Lower lobe of right lung (tissue), 2 donors: ENCODE data around the gene RUVBL2. TPM values are rescaled to one million over a fixed set of nuclear protein-coding genes. Genes with fewer than 3 reads are reported as not detected.

Source experiments
- ATAC-seq, 2 donors: fragments of 200-7000 bp; cut with Tn5 transposase; one replicate each; pipeline ENCODE4 v1.9.1; 2020 to 2022; ENCODE audit warnings: mild to moderate bottlenecking in 2 of 2, moderate library complexity in 2 of 2
- DNase-seq: peaks from one replicate; pipeline ENCODE4 v3.0.0-alpha.2; 2020
- H3K27ac ChIP-seq: fragments of 200-600 bp; one replicate; pipeline ENCODE4 v1.8.0; 2022
- H3K27me3 ChIP-seq: fragments of 200-600 bp; one replicate; pipeline ENCODE4 v1.8.0; 2022; ENCODE audit warnings: low read depth
- H3K36me3 ChIP-seq: fragments of 200-600 bp; one replicate; pipeline ENCODE4 v1.8.0; 2022; ENCODE audit warnings: mild to moderate bottlenecking
- H3K4me1 ChIP-seq: fragments of 200-600 bp; one replicate; pipeline ENCODE4 v1.8.0; 2022
- H3K4me3 ChIP-seq: fragments of 200-600 bp; one replicate; pipeline ENCODE4 v1.8.0; 2022; ENCODE audit warnings: mild to moderate bottlenecking
- H3K9me3 ChIP-seq: fragments of 200-600 bp; one replicate; pipeline ENCODE4 v1.8.0; 2022
- intact Hi-C: fragments of 100-400 bp; cut with DNase I; formaldehyde crosslinking; loops from one replicate; pipeline ENCODE4 v1.11.0; 2022
- total RNA-seq: library from RNA; stranded (reverse); fragmentation: NEBNext Ultra II Directional; extraction: Animal tissue kit (Norgen Biotek cat#: 25700); gene quantifications from one replicate; pipeline ENCODE4 v1.2.1, GENCODE V29; 2021
- TF ChIP-seq, protein P1 (sequence below): fragments of 200-600 bp; IDR thresholded peaks from one replicate; pipeline ENCODE4 v1.8.0; 2022; ENCODE audit warnings: antibody characterized with exemption, mild to moderate bottlenecking
- donor health status: DM: no; HTN: yes; CAD: no; lungs with severe emphysema.

The RUVBL2 gene
- total RNA-seq, 1 donor from 2014 or later, result 45.3 TPM

GRCh38 chr19:49010453-49010852 is 16.8 kb downstream of the RUVBL2 start:
- no peaks in the 10 kb centered on the region for H3K4me1 ChIP-seq
- no peak overlapping the region for H3K4me3 ChIP-seq
- peaks cover 74% of the 10 kb centered on the region for H3K36me3 ChIP-seq
- intact Hi-C loops, result no loop called here
- TF ChIP-seq, protein P1, sequence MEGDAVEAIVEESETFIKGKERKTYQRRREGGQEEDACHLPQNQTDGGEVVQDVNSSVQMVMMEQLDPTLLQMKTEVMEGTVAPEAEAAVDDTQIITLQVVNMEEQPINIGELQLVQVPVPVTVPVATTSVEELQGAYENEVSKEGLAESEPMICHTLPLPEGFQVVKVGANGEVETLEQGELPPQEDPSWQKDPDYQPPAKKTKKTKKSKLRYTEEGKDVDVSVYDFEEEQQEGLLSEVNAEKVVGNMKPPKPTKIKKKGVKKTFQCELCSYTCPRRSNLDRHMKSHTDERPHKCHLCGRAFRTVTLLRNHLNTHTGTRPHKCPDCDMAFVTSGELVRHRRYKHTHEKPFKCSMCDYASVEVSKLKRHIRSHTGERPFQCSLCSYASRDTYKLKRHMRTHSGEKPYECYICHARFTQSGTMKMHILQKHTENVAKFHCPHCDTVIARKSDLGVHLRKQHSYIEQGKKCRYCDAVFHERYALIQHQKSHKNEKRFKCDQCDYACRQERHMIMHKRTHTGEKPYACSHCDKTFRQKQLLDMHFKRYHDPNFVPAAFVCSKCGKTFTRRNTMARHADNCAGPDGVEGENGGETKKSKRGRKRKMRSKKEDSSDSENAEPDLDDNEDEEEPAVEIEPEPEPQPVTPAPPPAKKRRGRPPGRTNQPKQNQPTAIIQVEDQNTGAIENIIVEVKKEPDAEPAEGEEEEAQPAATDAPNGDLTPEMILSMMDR, result no peak
- H3K27me3 ChIP-seq, result no peaks in the 10 kb centered on the region
- DNase-seq, result no peak
- ATAC-seq, result no peak
- H3K9me3 ChIP-seq, result no peaks in the 10 kb centered on the region
- no peak overlapping the region for H3K27ac ChIP-seq

- Histone ChIP-seq H3K9me3 (no peaks in the 10 kb centered on the region), H3K4me1 (no peaks in the 10 kb centered on the region), H3K27ac (no peak overlapping the region), H3K4me3 (no peak overlapping the region), H3K36me3 (peaks cover 68% of the 10 kb centered on the region), H3K27me3 (no peaks in the 10 kb centered on the region)
- intact Hi-C loops, result no loop called here
- TF ChIP-seq, protein P1, result no peak
- DNase-seq, result no peak
- ATAC-seq, result no peak
Measured at GRCh38 chr19:49011194-49011593, 17.5 kb downstream of the RUVBL2 start.

DNA sequence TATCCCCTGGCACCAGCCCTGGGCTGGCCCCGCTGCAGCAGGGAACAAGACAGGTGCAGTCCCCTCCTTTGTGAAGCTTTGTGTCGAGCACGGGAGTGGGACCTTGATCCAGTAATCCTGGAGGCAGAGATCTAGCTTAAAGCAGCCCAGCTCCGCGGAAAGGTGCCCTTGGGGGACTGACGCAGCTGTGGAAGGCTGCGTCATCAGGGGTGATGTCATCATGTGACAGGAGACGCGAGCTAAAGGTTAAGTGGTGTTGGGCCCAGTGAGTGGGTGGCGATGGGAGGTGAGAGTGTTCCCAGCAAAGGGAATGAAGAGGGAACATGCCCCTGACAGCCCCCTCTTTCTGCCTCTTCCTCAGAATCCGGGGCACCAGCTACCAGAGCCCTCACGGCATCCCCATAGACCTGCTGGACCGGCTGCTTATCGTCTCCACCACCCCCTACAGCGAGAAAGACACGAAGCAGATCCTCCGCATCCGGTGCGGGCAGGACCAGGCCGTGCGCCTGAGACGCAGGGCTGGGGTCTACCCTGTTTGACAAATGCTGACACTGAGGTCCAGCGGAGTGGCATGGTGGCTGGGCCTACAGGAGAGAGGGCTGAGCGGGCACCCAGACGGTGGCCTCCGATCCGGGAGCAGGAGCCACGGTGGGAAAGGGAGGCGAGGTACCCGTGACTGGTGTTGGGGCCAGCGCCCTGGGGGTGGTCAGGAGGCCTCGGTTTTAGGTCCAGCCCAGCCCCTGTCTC is 20.6 kb downstream of the RUVBL2 start:
- Histone ChIP-seq H3K27ac (no peak overlapping the region), H3K4me3 (no peak overlapping the region), H3K4me1 (peaks cover 20% of the 10 kb centered on the region), H3K27me3 (no peaks in the 10 kb centered on the region), H3K9me3 (no peaks in the 10 kb centered on the region), H3K36me3 (peaks cover 51% of the 10 kb centered on the region)
- TF ChIP-seq, protein P1, result no peak
- intact Hi-C loops, result no loop called here
- ATAC-seq, result no peak
- DNase-seq, result no peak

- no peak for ATAC-seq
- H3K27ac ChIP-seq, result no peak overlapping the region
- intact Hi-C loops, result no loop called here
- DNase-seq, result no peak
- peaks cover 21% of the 10 kb centered on the region for H3K4me1 ChIP-seq
- peaks cover 45% of the 10 kb centered on the region for H3K36me3 ChIP-seq
- H3K9me3 ChIP-seq, result no peaks in the 10 kb centered on the region
- TF ChIP-seq, protein P1, result no peak
- H3K4me3 ChIP-seq, result no peak overlapping the region
- H3K27me3 ChIP-seq, result no peaks in the 10 kb centered on the region
Measured at GRCh38 chr19:49014870-49015255, 21.2 kb downstream of the RUVBL2 start.

GRCh38 chr19:49016067-49016839 is 22.6 kb downstream of the RUVBL2 start:
- Histone ChIP-seq H3K36me3 (peaks cover 34% of the 10 kb centered on the region), H3K4me3 (no peak overlapping the region), H3K9me3 (no peaks in the 10 kb centered on the region), H3K27ac (no peak overlapping the region), H3K27me3 (peaks cover 7% of the 10 kb centered on the region), H3K4me1 (peaks cover 21% of the 10 kb centered on the region)
- ATAC-seq, result no peak
- no peak for DNase-seq
- TF ChIP-seq, protein P1, result no peak
- intact Hi-C loops, result no loop called here
